Measurements from ENCODE around the gene DCTN2. TPM values are rescaled to one million over a fixed set of nuclear protein-coding genes. Genes with fewer than 3 reads are reported as not detected.
A peak's percentile ranks its signal among the peaks of the same experiment; 100 is the strongest.
"Not testable (repeated sequence)": the region's sequence is repeated elsewhere in the genome, so short reads cannot be mapped to it uniquely, and the experiment has no call there.

The DCTN2 gene
- total and polyA plus RNA-seq, 2 donors (not counting 1 experiment from before 2014, with no cell fraction given): 59.4 to 94.3 TPM

DNA sequence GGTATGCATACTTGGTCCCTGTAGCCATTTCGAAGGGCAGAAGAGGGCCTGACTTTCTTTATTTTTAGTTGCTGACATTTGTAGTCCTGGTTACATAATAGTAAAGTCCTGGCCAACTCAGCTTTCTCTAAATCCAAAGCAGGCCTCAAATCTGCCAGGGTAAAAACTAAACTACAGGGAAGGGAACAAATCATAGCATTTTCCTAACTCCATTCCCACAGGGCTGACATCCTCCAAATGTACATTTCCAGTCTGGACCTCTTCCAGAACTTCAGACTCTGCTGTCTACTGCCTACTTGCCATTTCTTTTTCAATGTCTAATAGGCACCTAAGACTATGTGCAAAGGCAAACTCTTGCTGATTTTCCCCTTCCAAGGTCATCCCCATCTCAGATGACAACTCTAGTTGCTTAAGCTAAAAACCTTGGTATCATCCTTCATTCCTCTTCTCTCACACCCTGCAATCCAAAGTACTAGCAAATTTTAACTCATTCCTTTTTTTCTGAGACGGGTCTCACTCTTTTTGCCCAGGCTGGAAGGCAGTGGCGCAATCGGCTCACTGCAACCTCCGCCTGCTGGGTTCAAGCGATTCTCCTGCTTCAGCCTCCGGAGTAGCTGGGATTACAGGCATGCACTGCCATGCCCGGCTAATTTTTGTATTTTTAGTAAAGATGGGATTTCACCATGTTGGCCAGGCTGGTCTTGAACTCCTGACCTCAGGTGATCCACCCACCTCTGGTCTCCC, 28.6 kb downstream of the DCTN2 start:
- Mint-ChIP-seq H3K27ac (peak overlapping the region; percentile 74), H3K4me3 (peak overlapping the region; percentile 99), H3K4me1 (peaks cover 43% of the 10 kb centered on the region), H3K27me3 (no peaks in the 10 kb centered on the region), H3K9me3 (ENCODE audit: insufficient read depth) (no peaks in the 10 kb centered on the region)
- CTCF ChIA-PET: interaction anchor here (0.6 kb wide), 1 partner anchor 180 kb away, joined by 3 read pairs; no protein-coding TSS in a partner anchor
- Histone ChIP-seq H3K27ac (ENCODE audit: low read length in 2 of 2) (peak overlapping the region in 1 of 2 donors; percentile 98), H3K27me3 (replicated peaks in 1 of 4; ENCODE audit: control extremely low read depth in 1 of 4, control insufficient read depth in 3 of 4, insufficient read depth in 4 of 4, low read length in 3 of 4) (no peaks in the 10 kb centered on the region), H3K9ac (ENCODE audit: low read length) (no peak overlapping the region), H3K4me3 (ENCODE audit: control extremely low read depth in 1 of 5, extremely low read depth in 1 of 5, insufficient read depth in 1 of 5, low read depth in 2 of 5, low read length in 4 of 5) (no peak overlapping the region), H3K4me1 (ENCODE audit: control insufficient read depth in 2 of 2, insufficient read depth in 2 of 2, low read length in 2 of 2) (peaks cover 32 to 42% of the 10 kb centered on the region in 2 donors), H2AFZ (ENCODE audit: insufficient read depth, low read depth, low read length, poor library complexity, severe bottlenecking) (no peak overlapping the region), H3K9me3 (ENCODE audit: control extremely low read depth in 1 of 3, control insufficient read depth in 2 of 3, insufficient read depth in 1 of 3, low read length in 2 of 3) (no peaks in the 10 kb centered on the region), H3K79me2 (ENCODE audit: control insufficient read depth, insufficient read depth, low read length) (peaks cover 29% of the 10 kb centered on the region), H4K20me1 (ENCODE audit: control insufficient read depth, insufficient read depth, low read length, poor library complexity, severe bottlenecking) (peaks cover 19% of the 10 kb centered on the region), H3K36me3 (replicated peaks in 1 of 2; ENCODE audit: control extremely low read depth in 1 of 2, control insufficient read depth in 1 of 2, extremely low read depth in 1 of 2, insufficient read depth in 2 of 2, low read length in 1 of 2) (peaks cover 22 to 45% of the 10 kb centered on the region in 2 experiments), H3K4me2 (replicated peaks; ENCODE audit: low read depth, low read length, poor library complexity, severe bottlenecking) (peak overlapping the region; percentile 96)
- POLR2A ChIA-PET: no interaction called here
- DNase-seq: no peak
- no peak for ATAC-seq (ENCODE audit: low read depth)
- TF ChIP-seq, protein P1, sequence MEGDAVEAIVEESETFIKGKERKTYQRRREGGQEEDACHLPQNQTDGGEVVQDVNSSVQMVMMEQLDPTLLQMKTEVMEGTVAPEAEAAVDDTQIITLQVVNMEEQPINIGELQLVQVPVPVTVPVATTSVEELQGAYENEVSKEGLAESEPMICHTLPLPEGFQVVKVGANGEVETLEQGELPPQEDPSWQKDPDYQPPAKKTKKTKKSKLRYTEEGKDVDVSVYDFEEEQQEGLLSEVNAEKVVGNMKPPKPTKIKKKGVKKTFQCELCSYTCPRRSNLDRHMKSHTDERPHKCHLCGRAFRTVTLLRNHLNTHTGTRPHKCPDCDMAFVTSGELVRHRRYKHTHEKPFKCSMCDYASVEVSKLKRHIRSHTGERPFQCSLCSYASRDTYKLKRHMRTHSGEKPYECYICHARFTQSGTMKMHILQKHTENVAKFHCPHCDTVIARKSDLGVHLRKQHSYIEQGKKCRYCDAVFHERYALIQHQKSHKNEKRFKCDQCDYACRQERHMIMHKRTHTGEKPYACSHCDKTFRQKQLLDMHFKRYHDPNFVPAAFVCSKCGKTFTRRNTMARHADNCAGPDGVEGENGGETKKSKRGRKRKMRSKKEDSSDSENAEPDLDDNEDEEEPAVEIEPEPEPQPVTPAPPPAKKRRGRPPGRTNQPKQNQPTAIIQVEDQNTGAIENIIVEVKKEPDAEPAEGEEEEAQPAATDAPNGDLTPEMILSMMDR (IDR thresholded peaks at IDR 0.05): no peak
- no peak for TF ChIP-seq EZH2 (IDR thresholded peaks at IDR 0.05; ENCODE audit: borderline replicate concordance, insufficient read depth, low read depth, low read length, poor library complexity, severe bottlenecking)
- intact Hi-C loops (cut with micrococcal nuclease): no loop called here
- WGBS (ENCODE audit: insufficient coverage): 96% methylated on average over 3 of the region's 8 CpGs

DNA sequence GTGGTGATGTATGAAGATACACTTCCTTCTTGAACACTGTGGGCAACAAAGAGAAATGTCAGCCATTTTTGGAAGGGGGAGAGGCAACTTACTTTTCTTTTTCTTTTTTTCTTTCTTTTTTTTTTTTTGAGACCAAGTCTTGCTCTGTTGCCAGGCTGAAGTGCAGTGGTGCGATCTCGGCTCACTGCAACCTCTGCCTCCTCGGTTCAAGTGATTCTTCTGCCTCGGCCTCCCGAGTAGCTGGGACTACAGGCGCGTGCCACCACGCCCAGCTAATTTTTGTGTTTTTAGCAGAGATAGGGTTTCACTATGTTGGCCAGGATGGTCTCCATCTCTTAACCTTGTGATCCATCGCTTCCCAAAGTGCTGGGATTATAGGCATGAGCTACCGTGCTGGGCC, 29.3 kb downstream of the DCTN2 start:
- Histone ChIP-seq H3K36me3 (replicated peaks in 1 of 2; ENCODE audit: control extremely low read depth in 1 of 2, control insufficient read depth in 1 of 2, extremely low read depth in 1 of 2, insufficient read depth in 2 of 2, low read length in 1 of 2) (peaks cover 27 to 51% of the 10 kb centered on the region in 2 experiments), H4K20me1 (ENCODE audit: control insufficient read depth, insufficient read depth, low read length, poor library complexity, severe bottlenecking) (peaks cover 19% of the 10 kb centered on the region), H3K79me2 (ENCODE audit: control insufficient read depth, insufficient read depth, low read length) (peaks cover 25% of the 10 kb centered on the region), H3K27ac (ENCODE audit: low read length in 2 of 2) (peak overlapping the region in 1 of 2 donors; percentile 98), H3K4me1 (ENCODE audit: control insufficient read depth in 2 of 2, insufficient read depth in 2 of 2, low read length in 2 of 2) (peaks cover 29 to 38% of the 10 kb centered on the region in 2 donors)
- peaks cover 39% of the 10 kb centered on the region for H3K4me1 Mint-ChIP-seq
- DNase-seq; H3K9me3 Mint-ChIP-seq (ENCODE audit: insufficient read depth); intact Hi-C loops (cut with micrococcal nuclease); ATAC-seq (ENCODE audit: low read depth); H3K4me3 ChIP-seq (ENCODE audit: control extremely low read depth in 1 of 5, extremely low read depth in 1 of 5, insufficient read depth in 1 of 5, low read depth in 2 of 5, low read length in 4 of 5); H3K27me3 ChIP-seq (replicated peaks in 1 of 4; ENCODE audit: control extremely low read depth in 1 of 4, control insufficient read depth in 3 of 4, insufficient read depth in 4 of 4, low read length in 3 of 4); H2AFZ ChIP-seq (ENCODE audit: insufficient read depth, low read depth, low read length, poor library complexity, severe bottlenecking); H3K9me3 ChIP-seq (ENCODE audit: control extremely low read depth in 1 of 3, control insufficient read depth in 2 of 3, insufficient read depth in 1 of 3, low read length in 2 of 3); H3K27me3 Mint-ChIP-seq; H3K4me2 ChIP-seq (replicated peaks; ENCODE audit: low read depth, low read length, poor library complexity, severe bottlenecking); H3K27ac Mint-ChIP-seq; H3K9ac ChIP-seq (ENCODE audit: low read length): not testable (repeated sequence)
- ChIA-PET POLR2A (interaction anchor here (2.3 kb wide), 1 partner anchor 40 kb away, joined by 5 read pairs; no protein-coding TSS in a partner anchor), CTCF (interaction anchor here (0.6 to 1.1 kb wide), 2 partner anchors 59 to 180 kb away, joined by 3 read pairs; no protein-coding TSS in a partner anchor)
- 92% methylated on average over 8 of the region's 10 CpGs for WGBS (ENCODE audit: insufficient coverage)
- peak overlapping the region; percentile 36 for H3K4me3 Mint-ChIP-seq
